ENCODE measurements around the gene IGFBPL1. TPM values are rescaled to one million over a fixed set of nuclear protein-coding genes. Genes with fewer than 3 reads are reported as not detected.

The IGFBPL1 gene
- total RNA-seq, 3 donors from 2014 or later = 0.38 to 0.63 TPM; not detected in 1

GRCh38 chr9:38428062-38428461 lies 3.8 kb upstream of the IGFBPL1 start:
- Histone ChIP-seq H3K4me1 (ENCODE audit: low read depth) (no peaks in the 10 kb centered on the region), H3K9me3 (no peaks in the 10 kb centered on the region), H3K36me3 (ENCODE audit: low read depth) (no peaks in the 10 kb centered on the region), H3K4me3 (no peak overlapping the region)
- TF ChIP-seq CTCF (IDR thresholded peaks at IDR 0.05) = no peak
- ATAC-seq (no peak), DNase-seq (no peak)
- intact Hi-C loops (cut with DNase I, micrococcal nuclease) = no loop called here

GRCh38 chr9:38424918-38425317 lies 664 bp upstream of the IGFBPL1 start:
- TF ChIP-seq CTCF (IDR thresholded peaks at IDR 0.05) = no peak
- Histone ChIP-seq H3K4me3 (no peak overlapping the region), H3K9me3 (no peaks in the 10 kb centered on the region), H3K4me1 (ENCODE audit: low read depth) (no peaks in the 10 kb centered on the region), H3K36me3 (ENCODE audit: low read depth) (no peaks in the 10 kb centered on the region)
- intact Hi-C loops (cut with DNase I, micrococcal nuclease) = no loop called here
- ATAC-seq = no peak
- no peak for DNase-seq

GRCh38 chr9:38423273-38423972 lies 831 bp downstream of the IGFBPL1 start:
- DNase-seq (no peak), ATAC-seq (no peak)
- no peak for TF ChIP-seq CTCF (IDR thresholded peaks at IDR 0.05)
- Histone ChIP-seq H3K36me3 (ENCODE audit: low read depth) (no peaks in the 10 kb centered on the region), H3K4me1 (ENCODE audit: low read depth) (no peaks in the 10 kb centered on the region), H3K4me3 (no peak overlapping the region), H3K9me3 (no peaks in the 10 kb centered on the region)
- intact Hi-C loops (cut with DNase I, micrococcal nuclease) = no loop called here

GRCh38 chr9:38422555-38423260 lies 1.5 kb downstream of the IGFBPL1 start:
- H3K36me3 ChIP-seq (ENCODE audit: low read depth) = no peaks in the 10 kb centered on the region
- TF ChIP-seq CTCF (IDR thresholded peaks at IDR 0.05) = no peak
- H3K4me3 ChIP-seq = no peak overlapping the region
- H3K4me1 ChIP-seq (ENCODE audit: low read depth) = no peaks in the 10 kb centered on the region
- intact Hi-C loops (cut with DNase I, micrococcal nuclease) = no loop called here
- ATAC-seq (no peak), DNase-seq (no peak)
- no peaks in the 10 kb centered on the region for H3K9me3 ChIP-seq

- intact Hi-C loops (cut with DNase I, micrococcal nuclease) = no loop called here
- no peak for ATAC-seq
Measured at GRCh38 chr9:38421498-38422211, 2.6 kb downstream of the IGFBPL1 start.

More at GRCh38 chr9:38421498-38422211, 2.6 kb downstream of the IGFBPL1 start:
- H3K36me3 ChIP-seq (ENCODE audit: low read depth) = no peaks in the 10 kb centered on the region
- H3K4me1 ChIP-seq (ENCODE audit: low read depth) = no peaks in the 10 kb centered on the region
- H3K4me3 ChIP-seq = no peak overlapping the region
- no peak for TF ChIP-seq CTCF (IDR thresholded peaks at IDR 0.05)
- no peak for DNase-seq
- H3K9me3 ChIP-seq = no peaks in the 10 kb centered on the region
